H1 (cell line): ENCODE data around the gene UBAC1. TPM values are rescaled to one million over a fixed set of nuclear protein-coding genes. Genes with fewer than 3 reads are reported as not detected.

Source experiments
- CTCF ChIA-PET: fragments of 300-600 bp; sonication (Branson Sonifier 250); formaldehyde crosslinking; loops from one replicate; lab custom pipeline; 2021; ENCODE audit not compliant: partially characterized antibody; lab: Charles Lee
- POLR2A ChIA-PET: fragments of 300-600 bp; sonication (Branson Sonifier 250); formaldehyde crosslinking; loops from one replicate; lab custom pipeline; 2021; ENCODE audit warnings: inconsistent platforms; ENCODE audit not compliant: partially characterized antibody; lab: Charles Lee
- DNase-seq, 2 experiments: peaks; one replicate each; pipeline versions ENCODE4 v3.0.0 to v3.0.0-alpha.2; 2010 to 2022; ENCODE audit warnings: low spot score in 2 of 2, low read depth in 1 of 2, mixed read lengths in 1 of 2
- FAIRE-seq: peaks from 2 replicates; lab custom pipeline; 2011; peaks lifted over from hg19 to GRCh38; lab: Jason Lieb, UNC
- H2AFZ ChIP-seq: 2 replicates; pipeline ENCODE4 v1.8.1; 2012; ENCODE audit warnings: low read length, inconsistent platforms
- H2AK5ac ChIP-seq: 2 replicates; pipeline ENCODE4 v1.6.1; 2013; ENCODE audit warnings: low read depth, low read length
- H2BK120ac ChIP-seq: replicated peaks from 2 replicates; pipeline ENCODE3; 2013; ENCODE audit warnings: low read depth, low read length, inconsistent platforms
- H2BK12ac ChIP-seq: 2 replicates; pipeline ENCODE4 v1.6.1; 2013; ENCODE audit warnings: low read depth, low read length
- H2BK15ac ChIP-seq: 2 replicates; pipeline ENCODE4 v1.6.1; 2013; ENCODE audit warnings: low read length
- H2BK20ac ChIP-seq: 2 replicates; pipeline ENCODE4 v1.6.1; 2013; ENCODE audit warnings: low read length
- H2BK5ac ChIP-seq: 2 replicates; pipeline ENCODE4 v1.6.1; 2013; ENCODE audit warnings: low read depth, low read length
- H3K14ac ChIP-seq: 2 replicates; pipeline ENCODE4 v1.6.1; 2013; ENCODE audit warnings: inconsistent platforms; ENCODE audit not compliant: insufficient read length
- H3K18ac ChIP-seq: 2 replicates; pipeline ENCODE4 v1.6.1; 2013; ENCODE audit warnings: low read length; ENCODE audit errors: extremely low read depth
- H3K23ac ChIP-seq: 2 replicates; pipeline ENCODE4 v1.6.1; 2013; ENCODE audit warnings: inconsistent platforms; ENCODE audit not compliant: insufficient read length
- H3K23me2 ChIP-seq: 2 replicates; pipeline ENCODE4 v1.6.1; 2013; ENCODE audit warnings: low read depth, low read length
- H3K27ac ChIP-seq: 2 replicates; pipeline ENCODE4 v1.6.1; 2011; ENCODE audit warnings: low read depth, low read length, inconsistent platforms
- H3K27me3 ChIP-seq, 4 experiments: replicated peaks in 1 of 4; 1 replicate in 1 of 4; 2 replicates in 3 of 4; pipeline versions ENCODE4 v1.6.1 to v1.8.1; 2011 to 2013; ENCODE audit warnings: low read length in 3 of 4, mild to moderate bottlenecking in 3 of 4, inconsistent platforms in 2 of 4, mixed read lengths in 2 of 4, moderate library complexity in 1 of 4; ENCODE audit not compliant: control insufficient read depth in 3 of 4, insufficient read depth in 3 of 4; ENCODE audit errors: extremely low read depth in 1 of 4
- H3K36me3 ChIP-seq, 4 experiments: 2 replicates each; pipeline versions ENCODE4 v1.6.1 to v1.8.1; 2011 to 2013; ENCODE audit warnings: mild to moderate bottlenecking in 4 of 4, low read length in 3 of 4, moderate library complexity in 2 of 4, control low read depth in 1 of 4, inconsistent platforms in 1 of 4; ENCODE audit not compliant: insufficient read depth in 4 of 4, control insufficient read depth in 2 of 4
- H3K4ac ChIP-seq: replicated peaks from 2 replicates; pipeline ENCODE3; 2013; ENCODE audit warnings: low read length, low read depth, mixed read lengths, inconsistent platforms; ENCODE audit not compliant: insufficient read length
- H3K4me1 ChIP-seq, 4 experiments: replicated peaks in 1 of 4; 1 replicate in 1 of 4; 2 replicates in 3 of 4; pipeline versions ENCODE4 v1.6.1 to v1.8.1; 2011 to 2013; ENCODE audit warnings: low read length in 3 of 4, inconsistent platforms in 2 of 4, mixed read lengths in 1 of 4; ENCODE audit not compliant: insufficient read depth in 4 of 4, control insufficient read depth in 3 of 4
- H3K4me2 ChIP-seq, 2 experiments: 2 replicates each; pipeline versions ENCODE4 v1.6.1 to v1.8.1; 2011 to 2013; ENCODE audit warnings: low read depth in 2 of 2, low read length in 2 of 2, control low read depth in 1 of 2, inconsistent platforms in 1 of 2, mild to moderate bottlenecking in 1 of 2; ENCODE audit not compliant: insufficient read depth in 1 of 2
- H3K4me3 ChIP-seq, 4 experiments: fragments of 200-600, 300-600 bp in 1 of 4; sonication (generic), shearing (Covaris generic), sonication (Bioruptor Twin) in 1 of 4; 2 replicates each; pipeline versions ENCODE4 v1.5.1 to v1.8.1; 2011 to 2016; ENCODE audit warnings: low read length in 4 of 4, low read depth in 3 of 4, control low read depth in 2 of 4, inconsistent platforms in 2 of 4, mild to moderate bottlenecking in 2 of 4, mixed read lengths in 1 of 4, moderate library complexity in 1 of 4; ENCODE audit not compliant: insufficient read depth in 2 of 4; ENCODE audit errors: extremely low read depth in 1 of 4
- H3K56ac ChIP-seq: replicated peaks from 2 replicates; pipeline ENCODE3; 2013; ENCODE audit warnings: low read depth, mild to moderate bottlenecking, mixed read lengths, low read length, inconsistent platforms; ENCODE audit not compliant: insufficient read length
- H3K79me1 ChIP-seq: 2 replicates; pipeline ENCODE4 v1.6.1; 2013; ENCODE audit warnings: low read depth, low read length, control low read depth
- H3K79me2 ChIP-seq, 2 experiments: 2 replicates each; pipeline versions ENCODE4 v1.6.1 to v1.8.1; 2012 to 2013; ENCODE audit warnings: low read length in 2 of 2, mild to moderate bottlenecking in 2 of 2, inconsistent platforms in 1 of 2; ENCODE audit not compliant: insufficient read depth in 2 of 2, control insufficient read depth in 1 of 2
- H3K9ac ChIP-seq, 4 experiments: replicated peaks in 1 of 4; 1 replicate in 1 of 4; 2 replicates in 3 of 4; pipeline versions ENCODE4 v1.6.1 to v1.8.1; 2011 to 2013; ENCODE audit warnings: low read depth in 3 of 4, low read length in 3 of 4, control low read depth in 2 of 4, mild to moderate bottlenecking in 2 of 4, moderate library complexity in 2 of 4, inconsistent platforms in 1 of 4; ENCODE audit errors: extremely low read depth in 1 of 4
- H3K9me3 ChIP-seq, 2 experiments: 2 replicates each; pipeline versions ENCODE4 v1.6.1 to v1.8.1; 2012 to 2013; ENCODE audit warnings: mild to moderate bottlenecking in 2 of 2, moderate library complexity in 2 of 2, control low read depth in 1 of 2, inconsistent platforms in 1 of 2, low read depth in 1 of 2, low read length in 1 of 2, mixed read lengths in 1 of 2; ENCODE audit not compliant: insufficient read depth in 2 of 2
- H4K20me1 ChIP-seq, 2 experiments: replicated peaks in 1 of 2; 2 replicates each; pipeline versions ENCODE3 to v1.8.1; 2011 to 2013; ENCODE audit warnings: inconsistent platforms in 2 of 2, low read length in 2 of 2, mild to moderate bottlenecking in 1 of 2; ENCODE audit not compliant: insufficient read depth in 2 of 2, control insufficient read depth in 1 of 2
- H4K5ac ChIP-seq: 2 replicates; pipeline ENCODE4 v1.6.1; 2013; ENCODE audit warnings: low read length, low read depth, mixed read lengths, inconsistent platforms; ENCODE audit not compliant: insufficient read length
- H4K8ac ChIP-seq: 2 replicates; pipeline ENCODE4 v1.8.0; 2013; ENCODE audit warnings: mild to moderate bottlenecking, moderate library complexity, low read length, inconsistent platforms; ENCODE audit not compliant: insufficient read depth; ENCODE audit errors: extremely low read depth
- H4K91ac ChIP-seq: replicated peaks from 2 replicates; pipeline ENCODE3; 2013; ENCODE audit warnings: low read length, mixed read lengths, inconsistent platforms; ENCODE audit not compliant: insufficient read length
- CBX5 ChIP-seq: fragments of 300-800, 300-1000 bp; sonication (generic); IDR thresholded peaks from 2 replicates; pipeline ENCODE4 v1.7.1; 2016; ENCODE audit warnings: antibody characterized with exemption, low read length, low read depth
- CBX8 ChIP-seq: fragments of 300-800, 300-1000 bp; sonication (generic); IDR thresholded peaks from 2 replicates; pipeline ENCODE4 v1.7.1; 2016; ENCODE audit warnings: low read depth, low read length, borderline replicate concordance
- CHD2 ChIP-seq: IDR thresholded peaks from 2 replicates; pipeline ENCODE4 v1.6.1; 2012; ENCODE audit warnings: low read length, improper control_type of control experiment
- CREB1 ChIP-seq: IDR thresholded peaks from 2 replicates; pipeline ENCODE4 v1.6.1; 2012; ENCODE audit warnings: inconsistent platforms
- E2F6 ChIP-seq: IDR thresholded peaks from 2 replicates; pipeline ENCODE4 v1.6.1; 2012; ENCODE audit warnings: inconsistent platforms
- EZH2 ChIP-seq: fragments of 200-600 bp; sonication (generic); IDR thresholded peaks from 2 replicates; pipeline ENCODE4 v1.7.1; 2012; ENCODE audit warnings: low read depth, mild to moderate bottlenecking, moderate library complexity, low read length, inconsistent platforms; ENCODE audit not compliant: severe bottlenecking
- GTF2F1 ChIP-seq: IDR thresholded peaks from 2 replicates; pipeline ENCODE4 v1.6.1; 2012; ENCODE audit warnings: low read depth, low read length, improper control_type of control experiment, borderline replicate concordance
- RAD21 ChIP-seq, 2 experiments: IDR thresholded peaks in 1 of 2; conservative IDR thresholded peaks in 1 of 2; 2 replicates each; pipeline ENCODE4 v1.6.1; 2011; ENCODE audit warnings: low read depth in 2 of 2, low read length in 2 of 2, improper control_type of control experiment in 1 of 2, inconsistent platforms in 1 of 2, mild to moderate bottlenecking in 1 of 2, moderate library complexity in 1 of 2
- RNF2 ChIP-seq: fragments of 200-900, 300-1000 bp; sonication (generic); IDR thresholded peaks from 2 replicates; pipeline ENCODE4 v1.7.1; 2016; ENCODE audit warnings: borderline replicate concordance, low read depth, mild to moderate bottlenecking, antibody characterized with exemption, low read length; ENCODE audit not compliant: poor library complexity, severe bottlenecking; ENCODE audit errors: missing control alignments
- RXRA ChIP-seq: IDR thresholded peaks from 2 replicates; pipeline ENCODE4 v1.6.1; 2011; ENCODE audit warnings: low read depth, mild to moderate bottlenecking, low read length, moderate library complexity; ENCODE audit not compliant: insufficient read depth
- TBP ChIP-seq: IDR thresholded peaks from 2 replicates; pipeline ENCODE4 v1.6.1; 2011; ENCODE audit warnings: low read depth, low read length, improper control_type of control experiment
- TEAD4 ChIP-seq: IDR thresholded peaks from 2 replicates; pipeline ENCODE4 v1.6.1; 2012; ENCODE audit warnings: low read depth, low read length, inconsistent platforms, mixed read lengths
- ZNF274 ChIP-seq: IDR thresholded peaks from 2 replicates; pipeline ENCODE4 v1.7.0; 2012; ENCODE audit warnings: low read length, borderline replicate concordance; ENCODE audit errors: extremely low read depth
- WGBS, 2 experiments: shearing (Covaris generic) in 1 of 2; methylation state at CpG; one replicate each; pipeline versions ENCODE4 v1.1.6 to v1.1.7; 2013 to 2015; ENCODE audit warnings: low lambda C conversion rate in 2 of 2, mixed read lengths in 2 of 2, inconsistent platforms in 1 of 2, low coverage in 1 of 2, missing lambda C conversion rate in 1 of 2; ENCODE audit not compliant: insufficient replicate concordance in 2 of 2, insufficient coverage in 1 of 2, insufficient read length in 1 of 2; ENCODE audit errors: extremely low coverage in 1 of 2, missing lambda C conversion rate in 1 of 2; 5-methylcytosine and 5-hydroxymethylcytosine counted together
- polyA plus RNA-seq, 7 experiments: library from polyadenylated mRNA; depleted of rRNA in 3 of 7; stranded (reverse) in 5 of 7; unstranded in 2 of 7; fragments of >200 nt in 5 of 7; fragments of 200-250 nt in 2 of 7; gene quantifications; 1 replicate in 5 of 7; 2 replicates in 1 of 7; 4 replicates in 1 of 7; pipeline versions ENCODE4 v1.2.1 to v1.2.3, GENCODE V29; 2011 to 2013; ENCODE audit warnings: missing spikeins in 2 of 7, mixed read lengths in 2 of 7
- total RNA-seq: library from RNA; stranded (reverse); fragmentation: NEBNext Ultra II Directional; extraction: Animal tissue kit (Norgen Biotek cat#: 25700); gene quantifications from 2 replicates; pipeline ENCODE4 v1.2.1, GENCODE V29; 2021

UBAC1 gene
- total and polyA plus RNA-seq, 2 of the 8 experiments (the other 6 are each of a cell fraction or from before 2014, with no cell fraction given): 59.3 to 85.2 TPM

- Histone ChIP-seq H2BK5ac (no peak overlapping the region), H2AK5ac (no peak overlapping the region), H4K20me1 (no peaks in the 10 kb centered on the region), H3K4ac (no peak overlapping the region), H3K27ac (no peak overlapping the region), H3K4me2 (no peak overlapping the region), H2BK120ac (no peak overlapping the region), H3K79me1 (no peaks in the 10 kb centered on the region), H4K8ac (no peak overlapping the region), H4K5ac (no peak overlapping the region), H3K36me3 (peaks cover 10 to 47% (median 32%) of the 10 kb centered on the region in 4 experiments), H2BK15ac (no peak overlapping the region), H3K27me3 (no peaks in the 10 kb centered on the region; a peak in 3 of 7 replicates), H3K9me3 (peaks cover 51 to 57% of the 10 kb centered on the region in 2 experiments), H3K18ac (no peak overlapping the region), H3K23me2 (no peaks in the 10 kb centered on the region), H2BK12ac (no peak overlapping the region), H2BK20ac (no peak overlapping the region), H3K23ac (no peak overlapping the region), H3K79me2 (no peaks in the 10 kb centered on the region; a peak in 1 of 4 replicates), H3K4me3 (no peak overlapping the region), H3K9ac (peak overlapping the region in 1 of 4 experiments; percentile 11; a peak in 1 of 7 replicates), H2AFZ (no peak overlapping the region), H3K14ac (no peak overlapping the region), H4K91ac (no peak overlapping the region), H3K56ac (no peak overlapping the region), H3K4me1 (no peaks in the 10 kb centered on the region)
- 83% methylated on average over 1 of the region's 1 CpG; no CpG with 5 or more reads in 1 of the 2 experiments for WGBS, 2 experiments
- FAIRE-seq: no peak
- DNase-seq: no peak
- POLR2A ChIA-PET: interaction anchor here (0.5 kb wide), 1 partner anchor 54 kb away, joined by 3 read pairs; no protein-coding TSS in a partner anchor
- CTCF ChIA-PET: interaction anchor here (0.6 kb wide), 2 partner anchors 24 to 764 kb away, joined by 3 to 4 read pairs; no protein-coding TSS in a partner anchor
- TF ChIP-seq TEAD4 (no peak), CBX5 (no peak), GTF2F1 (no peak), RNF2 (no peak), EZH2 (no peak), CHD2 (no peak), CBX8 (no peak), ZNF274 (no peak), RXRA (no peak), TBP (no peak), E2F6 (no peak), CREB1 (no peak), RAD21 (IDR thresholded peaks at IDR 0.05 in 1 of 2, conservative IDR thresholded peaks at IDR 0.05 in 1 of 2; ENCODE audit: low read depth in 2 of 2, low read length in 2 of 2) (no peak)
These were observed 46.3 kb downstream of the UBAC1 start for GRCh38 chr9:135914921-135915320.
